Heart left ventricle (tissue), 16 donors: Measurements from ENCODE around the gene ACSL1. TPM values are rescaled to one million over a fixed set of nuclear protein-coding genes. Genes with fewer than 3 reads are reported as not detected.

Experiments used
- ATAC-seq, 4 donors: fragments of 200-7000 bp; cut with Tn5 transposase; one replicate each; pipeline ENCODE4 v1.9.1; 2020 to 2022; ENCODE audit warnings: moderate library complexity in 4 of 4, mild to moderate bottlenecking in 3 of 4, moderate number of reproducible peaks in 1 of 4
- DNase-seq, 5 donors: peaks; one replicate each; pipeline ENCODE4 v3.0.0-alpha.2; 2020
- H3K27ac ChIP-seq, 12 donors: fragments of 200-600 bp; sonication (generic) in 4 of 12; one replicate each; pipeline versions ENCODE4 v1.5.0 to v1.8.0; 2016 to 2022; ENCODE audit warnings: mild to moderate bottlenecking in 2 of 12
- H3K27me3 ChIP-seq, 9 donors: fragments of 200-600 bp; sonication (generic) in 2 of 9; one replicate each; pipeline versions ENCODE4 v1.5.1 to v1.8.0; 2016 to 2022; ENCODE audit warnings: mild to moderate bottlenecking in 3 of 9
- H3K36me3 ChIP-seq, 9 donors: fragments of 200-600 bp; sonication (generic) in 2 of 9; one replicate each; pipeline versions ENCODE4 v1.5.0 to v1.8.0; 2018 to 2022; ENCODE audit warnings: mild to moderate bottlenecking in 2 of 9
- H3K4me1 ChIP-seq, 12 donors: fragments of 200-600 bp; sonication (generic) in 4 of 12; one replicate each; pipeline versions ENCODE4 v1.5.0 to v1.8.0; 2016 to 2022; ENCODE audit warnings: mild to moderate bottlenecking in 3 of 12
- H3K4me3 ChIP-seq, 12 donors: fragments of 200-600 bp; sonication (generic) in 4 of 12; one replicate each; pipeline versions ENCODE4 v1.5.0 to v1.8.0; 2017 to 2022; ENCODE audit warnings: mild to moderate bottlenecking in 9 of 12, moderate library complexity in 4 of 12
- H3K9me3 ChIP-seq, 12 donors: fragments of 200-600 bp; sonication (generic) in 4 of 12; one replicate each; pipeline versions ENCODE4 v1.5.0 to v1.8.0; 2016 to 2022; ENCODE audit warnings: mild to moderate bottlenecking in 1 of 12
- POLR2A ChIP-seq, 2 donors: fragments of 450-650 bp; IDR thresholded peaks; one replicate each; pipeline ENCODE4 v1.6.1; 2017; ENCODE audit warnings: antibody characterized with exemption in 2 of 2, mild to moderate bottlenecking in 2 of 2, moderate library complexity in 2 of 2
- WGBS, 4 donors: extraction: QIAGEN DNeasy Blood & Tissue Kit in 2 of 4; methylation state at CpG; one replicate each; pipeline versions ENCODE4 v1.1.5 to v1.1.7; 2013 to 2018; 5-methylcytosine and 5-hydroxymethylcytosine counted together
- intact Hi-C, 10 donors: fragments of 100-400 bp; cut with DNase I; formaldehyde crosslinking; loops; one replicate each; pipeline versions ENCODE4 v1.11.1 to v1.14.2; 2022
- long read RNA-seq, 3 donors: library from polyadenylated mRNA; unstranded; transcript quantifications; one replicate each; pipeline ENCODE4 v2.0.0, GENCODE V29; 2020 to 2021
- polyA plus RNA-seq, 2 donors: library from polyadenylated mRNA; stranded (reverse); fragments of 200-250 nt; gene quantifications; one replicate each; pipeline ENCODE4 v1.2.3, GENCODE V29; 2013
- total RNA-seq, 9 donors: library from RNA; depleted of rRNA in 2 of 9; stranded (reverse); fragments of >200 nt in 2 of 9; fragmentation: NEBNext Ultra II Directional in 3 of 9; extraction: Animal tissue kit (Norgen Biotek cat#: 25700) in 3 of 9; gene quantifications; one replicate each; pipeline versions ENCODE4 v1.1.0 to v1.2.4, GENCODE V29; 2016 to 2023
- TF ChIP-seq, protein P1 (sequence below), 12 donors: fragments of 200-600 bp; sonication (generic) in 4 of 12; IDR thresholded peaks; one replicate each; pipeline versions ENCODE4 v1.5.0 to v1.8.0; 2018 to 2022; ENCODE audit warnings: antibody characterized with exemption in 12 of 12, mild to moderate bottlenecking in 5 of 12
- donor health status: ischemic (EF 13 %, LVEDD 7.1; RV severe dilation, severe dysfunction).
- donor health status: healthy with polysubstance abuse.
- donor health status: DM: no; HTN: yes; CAD: no.
- donor health status: DM: no; HTN: no; CAD: no.
- donor health status: ischemic (EF 25% LVEDD 6.9; RV normal size, moderate dysfunction).
- donor health status: ischemic (EF 25% LVEDD 5.7; RV mildly dilated, moderate dysfunction).
- donor health status: healthy.
- donor health status: DM: yes; HTN: yes; CAD: no.
- donor health status: ischemic (EF 35%, LVEDD 5.7; RV mildly dilated, moderate dysfunction).
- donor health status: nonischemic (EF 11% LVEDD 7.7; RV severe dilation, severe dysfunction).
- donor health status: DM: yes; HTN: yes; CAD: no.
- donor health status: PGD.
- donor health status: ischemic (EF 29% LVEDD 5.4; RV normal size, mild dysfunction).
- donor health status: nonischemic (EF 23%, LVEDD 6.1; RV moderate dilation, normal function).

Gene ACSL1
- total RNA-seq, result 100 to 1,000 TPM; 171 to 603 (median 266) TPM
- polyA plus RNA-seq, result 100 to 1,000 TPM; 236 to 301 TPM
- long read RNA-seq, donor 1, transcript ACSL1-202 (20 exons, 3,636 nt), result minor isoform, 5 of 519 reads
- long read RNA-seq, donor 1, transcript ACSL1-201 (21 exons, 3,832 nt), result major isoform, 197 of 519 reads
- long read RNA-seq, donor 1, partial matches to known transcripts, result 75 of 519 reads
- long read RNA-seq, donor 1, other reads (novel, unspliced or antisense), result 238 of 519 reads
- long read RNA-seq, donor 2, transcript ACSL1-202 (20 exons, 3,636 nt), result minor isoform, 10 of 994 reads
- long read RNA-seq, donor 2, transcript ACSL1-209 (3 exons, 2,796 nt), result minor isoform, 14 of 994 reads
- long read RNA-seq, donor 2, transcript ACSL1-201 (21 exons, 3,832 nt), result major isoform, 275 of 994 reads
- long read RNA-seq, donor 2, partial matches to known transcripts, result 181 of 994 reads
- long read RNA-seq, donor 2, other reads (novel, unspliced or antisense), result 510 of 994 reads
- long read RNA-seq, donor 3, transcript ACSL1-201 (21 exons, 3,832 nt), result major isoform, 180 of 377 reads
- long read RNA-seq, donor 3, transcript ACSL1-202 (20 exons, 3,636 nt), result minor isoform, 17 of 377 reads
- long read RNA-seq, donor 3, partial matches to known transcripts, result 47 of 377 reads
- long read RNA-seq, donor 3, other reads (novel, unspliced or antisense), result 127 of 377 reads

DNA sequence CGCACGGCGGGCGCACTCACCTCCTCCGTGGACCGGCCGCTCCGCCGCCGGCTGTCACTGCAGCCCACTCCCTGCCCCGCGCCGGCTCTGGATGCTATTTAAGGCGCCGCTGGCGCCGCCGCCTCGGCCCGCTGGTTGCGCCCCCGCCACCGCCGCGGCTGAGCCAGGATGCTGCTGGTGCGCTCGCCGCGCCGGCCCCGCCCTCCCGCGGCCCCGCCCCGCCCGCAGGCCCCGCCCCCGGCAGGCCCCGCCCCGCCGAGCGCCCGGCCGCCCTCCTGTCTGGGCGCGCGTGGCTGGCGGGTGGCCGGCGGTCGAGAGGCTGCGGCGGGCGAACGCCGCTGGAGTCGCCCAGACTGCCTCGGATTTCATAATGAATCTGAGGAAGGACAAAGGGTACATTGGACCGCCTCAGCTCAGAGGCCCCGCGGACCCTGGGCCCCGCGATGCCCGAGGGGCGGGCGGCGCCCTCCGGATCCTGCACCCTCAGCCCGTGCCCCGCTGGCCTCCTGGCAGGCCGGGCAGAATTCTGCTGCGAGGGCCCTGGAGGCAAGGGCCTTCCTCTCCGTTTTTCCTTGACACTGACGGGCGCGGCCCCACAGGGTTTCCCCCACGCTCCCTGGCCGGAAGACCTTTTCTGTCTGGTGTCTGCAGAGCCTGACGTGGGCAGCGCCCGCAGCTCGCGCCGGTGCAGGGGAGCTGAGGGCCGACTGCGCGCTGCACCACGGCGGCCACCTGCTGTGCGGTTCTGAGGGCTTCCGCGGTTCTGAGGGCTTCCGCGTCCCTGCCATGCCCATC, at the start of gene ACSL1:
Gene ACSL1 (minus strand): TSS at position 73 of the 795 bp plus-strand sequence. CDS start 22,454 bp downstream, outside the sequence.
- ATAC-seq (peak; percentile 64 to 94 (median 88)), DNase-seq (peak; percentile 85 to 94 (median 92))
- intact Hi-C loops, result loop anchor here in 5 of 10 donors (5.0 to 10.0 kb wide), 7 partner anchors 79 to 319 kb away; partner anchors contain the start of genes SLC25A4 (in 2 of the 5), CASP3 (in 1 of the 5) and PRIMPOL (in 1 of the 5)
- Histone ChIP-seq H3K4me1 (peaks cover 2 to 50% (median 27%) of the 10 kb centered on the region in 12 donors), H3K9me3 (no peaks in the 10 kb centered on the region), H3K4me3 (peak within 1 kb of the TSS; percentile 50 to 91 (median 70)), H3K27me3 (no peaks in the 10 kb centered on the region), H3K36me3 (no peaks in the 10 kb centered on the region), H3K27ac (peak within 1 kb of the TSS; percentile 33 to 94 (median 84))
- 1 to 2% (median 1%) methylated on average over 15 to 94 of the region's 94 CpGs for WGBS, 4 donors
- peak; percentile 97 for TF ChIP-seq POLR2A (IDR thresholded peaks at IDR 0.05)
- TF ChIP-seq, protein P1, sequence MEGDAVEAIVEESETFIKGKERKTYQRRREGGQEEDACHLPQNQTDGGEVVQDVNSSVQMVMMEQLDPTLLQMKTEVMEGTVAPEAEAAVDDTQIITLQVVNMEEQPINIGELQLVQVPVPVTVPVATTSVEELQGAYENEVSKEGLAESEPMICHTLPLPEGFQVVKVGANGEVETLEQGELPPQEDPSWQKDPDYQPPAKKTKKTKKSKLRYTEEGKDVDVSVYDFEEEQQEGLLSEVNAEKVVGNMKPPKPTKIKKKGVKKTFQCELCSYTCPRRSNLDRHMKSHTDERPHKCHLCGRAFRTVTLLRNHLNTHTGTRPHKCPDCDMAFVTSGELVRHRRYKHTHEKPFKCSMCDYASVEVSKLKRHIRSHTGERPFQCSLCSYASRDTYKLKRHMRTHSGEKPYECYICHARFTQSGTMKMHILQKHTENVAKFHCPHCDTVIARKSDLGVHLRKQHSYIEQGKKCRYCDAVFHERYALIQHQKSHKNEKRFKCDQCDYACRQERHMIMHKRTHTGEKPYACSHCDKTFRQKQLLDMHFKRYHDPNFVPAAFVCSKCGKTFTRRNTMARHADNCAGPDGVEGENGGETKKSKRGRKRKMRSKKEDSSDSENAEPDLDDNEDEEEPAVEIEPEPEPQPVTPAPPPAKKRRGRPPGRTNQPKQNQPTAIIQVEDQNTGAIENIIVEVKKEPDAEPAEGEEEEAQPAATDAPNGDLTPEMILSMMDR (IDR thresholded peaks at IDR 0.05), result peak in 1 of 12 donors; percentile 9

DNA sequence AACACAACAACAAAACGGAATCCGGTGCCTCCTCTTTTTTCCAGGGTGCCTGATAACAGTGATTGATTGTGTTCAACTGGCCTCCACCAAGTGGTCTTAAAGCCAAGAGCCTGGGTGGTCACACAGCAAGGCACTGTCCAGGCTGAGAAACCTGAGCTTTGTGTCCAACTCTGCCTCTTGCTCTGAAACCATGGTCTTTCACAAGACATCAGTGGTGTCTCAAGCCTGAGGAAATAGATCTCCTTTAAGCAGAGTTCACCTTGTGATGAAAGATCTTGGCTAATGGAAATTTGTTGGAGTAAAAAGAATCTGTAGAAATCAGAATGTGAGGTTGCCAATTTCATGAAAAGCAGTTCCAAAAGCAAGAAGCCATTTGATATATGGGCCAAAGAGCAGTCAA, 47.3 kb upstream of the ACSL1 start:
- Histone ChIP-seq H3K4me1 (no peaks in the 10 kb centered on the region), H3K36me3 (no peaks in the 10 kb centered on the region), H3K4me3 (no peak overlapping the region), H3K27me3 (no peaks in the 10 kb centered on the region), H3K27ac (no peak overlapping the region), H3K9me3 (no peaks in the 10 kb centered on the region)
- no peak for DNase-seq
- 51 to 82% (median 79%) methylated on average over 2 of the region's 2 CpGs for WGBS, 4 donors
- intact Hi-C loops, result no loop called here
- ATAC-seq, result no peak
- TF ChIP-seq, protein P1 (IDR thresholded peaks at IDR 0.05), result no peak
- no peak for TF ChIP-seq POLR2A (IDR thresholded peaks at IDR 0.05)

DNA sequence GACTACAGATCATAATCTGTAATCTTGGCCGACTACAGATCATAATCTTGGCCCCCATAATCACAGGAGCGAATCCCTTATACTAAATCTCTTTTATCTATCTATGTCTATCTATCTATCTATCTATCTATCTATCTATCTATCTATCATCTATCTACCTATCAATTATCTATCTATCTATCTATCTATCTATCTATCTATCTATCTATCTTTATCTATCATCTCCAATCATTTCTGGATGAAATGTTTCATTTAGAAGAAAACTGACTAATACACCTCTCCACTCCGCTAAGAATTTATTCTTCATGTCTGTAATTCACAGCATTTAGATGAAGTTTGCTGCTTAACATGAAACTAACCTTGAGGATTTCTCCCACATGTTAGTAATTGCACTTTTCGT, 45.0 kb upstream of the ACSL1 start:
- TF ChIP-seq, protein P1 (IDR thresholded peaks at IDR 0.05), result no peak
- TF ChIP-seq POLR2A (IDR thresholded peaks at IDR 0.05), result no peak
- H3K4me1 ChIP-seq, result no peaks in the 10 kb centered on the region
- H3K4me3 ChIP-seq, result no peak overlapping the region
- ATAC-seq (no peak), DNase-seq (no peak)
- no peaks in the 10 kb centered on the region for H3K27me3 ChIP-seq
- no peak overlapping the region for H3K27ac ChIP-seq
- intact Hi-C loops, result no loop called here
- H3K9me3 ChIP-seq, result no peaks in the 10 kb centered on the region
- no peaks in the 10 kb centered on the region for H3K36me3 ChIP-seq
- 49 to 86% (median 74%) methylated on average over 4 of the region's 4 CpGs for WGBS, 4 donors
